Measurements from ENCODE around the gene SH3RF1.

SH3RF1 gene

DNA sequence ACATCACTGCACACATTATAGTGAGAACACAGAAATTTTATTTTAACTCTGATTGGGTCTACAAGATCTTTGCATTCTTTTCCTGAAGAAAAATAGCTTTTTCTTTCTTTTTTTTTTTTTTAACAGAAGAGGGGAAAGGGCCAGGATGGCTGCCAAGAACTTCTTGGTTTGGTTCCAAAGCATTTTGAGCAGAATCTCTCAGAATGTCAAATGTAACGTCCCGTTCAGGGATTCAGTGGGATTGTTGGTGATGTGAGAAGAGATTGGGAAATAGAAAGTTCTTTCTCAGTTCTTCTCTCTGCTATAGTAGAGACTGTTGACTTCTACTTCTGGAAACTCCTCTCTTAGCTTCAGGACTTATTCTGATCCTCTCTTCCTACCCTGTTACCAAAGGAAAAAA lies 189.8 kb downstream of the SH3RF1 start:
- TF ChIP-seq, protein P1, sequence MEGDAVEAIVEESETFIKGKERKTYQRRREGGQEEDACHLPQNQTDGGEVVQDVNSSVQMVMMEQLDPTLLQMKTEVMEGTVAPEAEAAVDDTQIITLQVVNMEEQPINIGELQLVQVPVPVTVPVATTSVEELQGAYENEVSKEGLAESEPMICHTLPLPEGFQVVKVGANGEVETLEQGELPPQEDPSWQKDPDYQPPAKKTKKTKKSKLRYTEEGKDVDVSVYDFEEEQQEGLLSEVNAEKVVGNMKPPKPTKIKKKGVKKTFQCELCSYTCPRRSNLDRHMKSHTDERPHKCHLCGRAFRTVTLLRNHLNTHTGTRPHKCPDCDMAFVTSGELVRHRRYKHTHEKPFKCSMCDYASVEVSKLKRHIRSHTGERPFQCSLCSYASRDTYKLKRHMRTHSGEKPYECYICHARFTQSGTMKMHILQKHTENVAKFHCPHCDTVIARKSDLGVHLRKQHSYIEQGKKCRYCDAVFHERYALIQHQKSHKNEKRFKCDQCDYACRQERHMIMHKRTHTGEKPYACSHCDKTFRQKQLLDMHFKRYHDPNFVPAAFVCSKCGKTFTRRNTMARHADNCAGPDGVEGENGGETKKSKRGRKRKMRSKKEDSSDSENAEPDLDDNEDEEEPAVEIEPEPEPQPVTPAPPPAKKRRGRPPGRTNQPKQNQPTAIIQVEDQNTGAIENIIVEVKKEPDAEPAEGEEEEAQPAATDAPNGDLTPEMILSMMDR (IDR thresholded peaks at IDR 0.05; ENCODE audit: control insufficient read depth, insufficient read depth, low read depth, low read length, missing control alignments), result no peak
- H3K4me3 ChIP-seq (ENCODE audit: control insufficient read depth, low read depth, low read length), result no peak overlapping the region
- DNase-seq (ENCODE audit: low read depth), result no peak

DNA sequence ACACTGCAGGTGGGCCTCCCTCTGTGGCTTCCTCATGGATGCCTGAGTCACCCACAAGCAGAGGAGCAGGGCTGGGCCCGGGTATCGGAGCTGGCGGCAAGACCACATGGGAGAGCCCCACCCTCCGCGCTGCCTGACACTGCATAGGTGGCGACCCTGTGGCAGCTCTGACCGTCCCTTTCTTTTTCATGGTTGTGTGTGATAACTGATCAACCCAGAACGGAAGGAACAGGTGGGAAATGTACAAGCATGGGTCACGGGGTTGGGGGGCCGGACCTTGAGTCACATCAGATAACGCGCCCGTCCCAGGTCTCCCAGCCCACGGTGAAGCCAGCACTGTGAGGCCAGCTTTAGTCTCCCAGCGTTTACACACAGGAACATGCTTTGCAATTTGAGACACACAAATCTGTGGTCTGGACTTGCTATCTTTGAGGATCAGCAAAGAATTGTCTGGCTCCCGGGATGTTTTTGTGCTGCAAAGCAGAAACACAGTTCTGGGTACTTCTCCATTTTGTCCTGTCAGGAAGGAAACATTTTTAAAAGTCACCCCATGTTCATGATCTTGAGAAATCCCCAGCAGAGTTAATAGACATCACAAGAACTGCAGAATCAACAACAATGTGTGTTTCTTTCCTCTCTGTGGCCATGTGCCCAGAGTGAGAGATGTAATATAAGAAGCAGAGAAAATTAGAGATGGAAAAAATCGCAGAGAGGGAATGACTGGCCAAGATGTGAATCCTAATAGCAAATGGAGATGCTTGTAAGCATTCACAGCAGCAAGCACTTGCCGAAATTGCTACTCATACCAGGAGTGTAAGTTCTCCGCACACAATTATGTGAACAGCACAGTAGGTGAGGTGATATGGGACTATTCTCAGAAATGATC lies 190.6 kb downstream of the SH3RF1 start:
- no peak overlapping the region for H3K4me3 ChIP-seq (ENCODE audit: control insufficient read depth, low read depth, low read length)
- no peak for DNase-seq (ENCODE audit: low read depth)
- TF ChIP-seq, protein P1 (IDR thresholded peaks at IDR 0.05; ENCODE audit: control insufficient read depth, insufficient read depth, low read depth, low read length, missing control alignments), result no peak

DNA sequence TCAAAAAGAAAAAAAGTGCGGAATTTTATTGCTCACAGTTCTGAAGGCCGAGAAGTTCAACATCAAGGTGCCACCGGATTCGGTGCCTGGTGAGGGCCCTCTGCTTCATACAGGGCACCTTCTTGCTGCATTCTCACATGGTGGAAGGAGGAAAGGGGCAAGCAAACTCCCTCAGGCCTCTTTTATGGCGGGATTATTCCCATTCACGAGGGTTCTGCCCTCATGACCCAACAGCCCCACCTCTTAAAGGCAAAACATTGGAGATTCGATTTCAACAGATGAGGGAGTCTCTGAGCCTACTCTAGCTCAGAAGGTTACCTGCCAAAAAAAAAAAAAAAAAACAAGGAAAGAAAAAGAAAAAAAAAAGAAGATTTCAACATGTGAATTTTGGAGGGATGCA lies 196.6 kb downstream of the SH3RF1 start:
- DNase-seq (ENCODE audit: low read depth), result no peak
- no peak overlapping the region for H3K4me3 ChIP-seq (ENCODE audit: control insufficient read depth, low read depth, low read length)
- TF ChIP-seq, protein P1 (IDR thresholded peaks at IDR 0.05; ENCODE audit: control insufficient read depth, insufficient read depth, low read depth, low read length, missing control alignments), result no peak

DNA sequence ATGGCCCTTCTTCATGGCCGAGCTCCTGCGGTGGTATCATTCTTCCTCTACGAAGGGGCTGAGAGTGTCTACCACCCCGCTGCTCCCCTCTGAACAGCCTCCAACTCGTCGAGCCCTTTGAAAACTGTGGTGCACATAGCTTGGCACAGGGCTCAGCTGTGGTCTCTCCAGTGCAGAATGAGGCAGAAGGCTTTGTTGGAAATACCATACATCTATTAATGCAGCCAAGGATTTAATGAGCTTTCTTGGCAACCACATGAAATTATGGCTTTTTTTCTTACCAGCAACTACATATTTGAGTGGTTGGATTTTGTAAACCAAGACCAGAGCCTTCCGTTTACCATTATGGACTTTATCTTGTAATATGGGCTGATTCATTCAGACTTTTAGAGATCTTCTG lies 199.0 kb downstream of the SH3RF1 start:
- TF ChIP-seq, protein P1 (IDR thresholded peaks at IDR 0.05; ENCODE audit: control insufficient read depth, insufficient read depth, low read depth, low read length, missing control alignments), result no peak
- DNase-seq (ENCODE audit: low read depth), result no peak
- no peak overlapping the region for H3K4me3 ChIP-seq (ENCODE audit: control insufficient read depth, low read depth, low read length)

DNA sequence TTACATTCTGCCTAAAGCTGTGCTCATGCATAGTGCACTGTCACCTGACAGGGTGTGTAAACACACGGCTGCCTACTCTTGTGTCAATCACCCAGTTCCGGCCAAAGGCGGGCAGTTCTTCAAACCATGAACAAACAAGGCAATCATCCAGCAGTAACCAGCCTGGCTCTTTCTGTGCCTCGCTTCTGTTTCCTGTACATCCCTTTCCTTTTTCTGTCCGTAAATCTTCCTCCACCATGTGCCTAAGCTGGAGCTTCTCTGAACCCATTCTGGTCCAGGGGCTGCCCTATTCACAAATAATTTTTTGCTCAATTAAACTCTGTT lies 199.9 kb downstream of the SH3RF1 start:
- no peak for DNase-seq (ENCODE audit: low read depth)
- TF ChIP-seq, protein P1 (IDR thresholded peaks at IDR 0.05; ENCODE audit: control insufficient read depth, insufficient read depth, low read depth, low read length, missing control alignments), result no peak
- no peak overlapping the region for H3K4me3 ChIP-seq (ENCODE audit: control insufficient read depth, low read depth, low read length)

DNA sequence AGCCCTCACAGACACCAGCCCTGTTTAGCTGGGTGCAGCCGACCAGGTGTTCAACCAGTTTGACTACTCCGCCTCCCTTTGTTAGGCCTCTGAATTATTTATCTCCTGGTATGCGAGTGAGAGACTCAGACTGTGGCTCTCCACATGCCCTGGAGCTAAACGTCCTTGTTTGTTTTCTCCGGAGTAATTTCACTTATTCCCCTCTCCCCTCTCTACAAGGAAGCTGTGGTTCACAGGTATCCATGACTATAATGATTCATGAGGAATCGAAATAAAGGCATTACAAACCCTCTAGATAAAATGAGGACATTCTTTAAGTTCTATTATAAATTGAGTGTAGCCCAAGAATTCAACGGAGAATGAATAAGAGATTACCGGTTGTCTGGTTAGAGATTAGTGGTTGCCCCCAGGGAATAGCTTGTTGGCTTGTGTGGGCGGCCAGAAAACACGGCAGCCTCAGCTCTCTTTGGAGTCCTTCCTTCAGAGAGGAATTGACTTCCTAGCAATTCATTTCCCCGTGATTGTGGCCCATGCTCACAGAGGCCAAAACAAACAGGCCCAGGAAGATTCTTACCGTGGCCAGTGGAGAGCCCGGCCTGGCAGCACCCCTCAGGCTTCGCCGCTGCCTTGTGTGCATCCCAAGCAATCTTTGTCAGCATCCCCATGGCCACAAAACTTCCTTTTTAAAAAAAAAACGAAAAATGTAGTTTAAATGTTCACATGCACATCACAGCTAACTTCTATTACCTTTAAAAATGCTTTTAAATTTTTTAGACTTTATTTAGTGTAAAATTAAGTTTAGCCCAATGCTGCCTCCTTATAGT lies 200.5 kb downstream of the SH3RF1 start:
- peak; percentile 95 for DNase-seq (ENCODE audit: low read depth)
- TF ChIP-seq, protein P1 (IDR thresholded peaks at IDR 0.05; ENCODE audit: control insufficient read depth, insufficient read depth, low read depth, low read length, missing control alignments), result no peak
- no peak overlapping the region for H3K4me3 ChIP-seq (ENCODE audit: control insufficient read depth, low read depth, low read length)

All from AG09309 (cell line).